Hematopoietic multipotent progenitor cell treated with erythropoietin and hydrocortisone succinate and interleukin-3 and kit ligand, for 8 days (in vitro differentiated cells): ENCODE measurements around the gene SVOP.
"Not testable (repeated sequence)": the region's sequence is repeated elsewhere in the genome, so short reads cannot be mapped to it uniquely, and the experiment has no call there.

Experiments used
- DNase-seq: peaks from one replicate; pipeline ENCODE4 v3.0.0-alpha.2; 2015

SVOP gene

GRCh38 chr12:109028624-109029023 is 7.8 kb upstream of the SVOP start:
- DNase-seq, result not testable (repeated sequence)

- no peak for DNase-seq
Observed at GRCh38 chr12:109027767-109028166, 6.9 kb upstream of the SVOP start.

GRCh38 chr12:109020146-109020795 is 597 bp downstream of the SVOP start:
- DNase-seq, result no peak

GRCh38 chr12:109018296-109018695 is 2.6 kb downstream of the SVOP start:
- no peak for DNase-seq

- no peak for DNase-seq
Observed at GRCh38 chr12:109016978-109017377, 3.9 kb downstream of the SVOP start.

- DNase-seq, result no peak
Observed at GRCh38 chr12:109016016-109016415, 4.9 kb downstream of the SVOP start.

GRCh38 chr12:109014984-109015765 is 5.7 kb downstream of the SVOP start:
- no peak for DNase-seq

- no peak for DNase-seq
Observed at GRCh38 chr12:109010259-109010658, 10.6 kb downstream of the SVOP start.

GRCh38 chr12:109009766-109010165 is 11.1 kb downstream of the SVOP start:
- DNase-seq, result no peak

GRCh38 chr12:109004017-109004416 is 16.9 kb downstream of the SVOP start:
- DNase-seq, result no peak

- no peak for DNase-seq
Observed at GRCh38 chr12:108996320-108996719, 24.5 kb downstream of the SVOP start.

- no peak for DNase-seq
Observed at GRCh38 chr12:108995370-108995992, 25.4 kb downstream of the SVOP start.

GRCh38 chr12:108990103-108990502 is 30.8 kb downstream of the SVOP start:
- not testable (repeated sequence) for DNase-seq

- no peak for DNase-seq
Observed at GRCh38 chr12:108989376-108989775, 31.5 kb downstream of the SVOP start.

- DNase-seq, result no peak
Observed at GRCh38 chr12:108985750-108986149, 35.1 kb downstream of the SVOP start.

- no peak for DNase-seq
Observed at GRCh38 chr12:108983227-108983626, 37.6 kb downstream of the SVOP start.

- no peak for DNase-seq
Observed at GRCh38 chr12:108982621-108983219, 38.1 kb downstream of the SVOP start.

- DNase-seq, result no peak
Observed at GRCh38 chr12:108981835-108982234, 39.0 kb downstream of the SVOP start.

GRCh38 chr12:108980831-108981618 is 39.8 kb downstream of the SVOP start:
- DNase-seq, result no peak

- no peak for DNase-seq
Observed at GRCh38 chr12:108977360-108977759, 43.5 kb downstream of the SVOP start.

GRCh38 chr12:108975024-108975593 is 45.8 kb downstream of the SVOP start:
- DNase-seq, result no peak

- no peak for DNase-seq
Observed at GRCh38 chr12:108973629-108974152, 47.2 kb downstream of the SVOP start.
